GM18861 (cell line): Measurements from ENCODE around the gene EIF5A.

ENCODE experiments used
- ATAC-seq: cut with Tn5 transposase; IDR thresholded peaks from one replicate; pipeline ENCODE4 v1.9.1; 2021; ENCODE audit not compliant: unreplicated experiment

EIF5A gene

GRCh38 chr17:7352910-7353635 is 45.6 kb downstream of the EIF5A start:
- ATAC-seq = no peak

GRCh38 chr17:7354262-7354843 is 46.9 kb downstream of the EIF5A start:
- no peak for ATAC-seq

GRCh38 chr17:7355053-7355452 is 47.6 kb downstream of the EIF5A start, which contains the start of gene TMEM95:
TMEM95 (plus strand) TSS chr17:7355156; CDS start chr17:7355205, 49 bp downstream.
- ATAC-seq = no peak

- no peak for ATAC-seq
Measured at GRCh38 chr17:7355573-7355972, 48.1 kb downstream of the EIF5A start.

- ATAC-seq = no peak
Measured at GRCh38 chr17:7356072-7356549, 48.7 kb downstream of the EIF5A start.

- no peak for ATAC-seq
Measured at GRCh38 chr17:7356756-7357155, 49.3 kb downstream of the EIF5A start.

GRCh38 chr17:7357381-7357780 is 50.0 kb downstream of the EIF5A start:
- ATAC-seq = no peak

GRCh38 chr17:7361906-7362305 is 54.5 kb downstream of the EIF5A start:
- no peak for ATAC-seq
